GM18507 (cell line): ENCODE results near the gene DGKI.

ENCODE experiments used
- DNase-seq: peaks from one replicate; pipeline ENCODE4 v3.0.0; 2011; ENCODE audit warnings: low read depth; ENCODE audit not compliant: insufficient read length; ENCODE audit errors: extremely low spot score
- FAIRE-seq: peaks from 2 replicates; lab custom pipeline; 2011; peaks lifted over from hg19 to GRCh38; lab: Jason Lieb, UNC

Gene DGKI

DNA sequence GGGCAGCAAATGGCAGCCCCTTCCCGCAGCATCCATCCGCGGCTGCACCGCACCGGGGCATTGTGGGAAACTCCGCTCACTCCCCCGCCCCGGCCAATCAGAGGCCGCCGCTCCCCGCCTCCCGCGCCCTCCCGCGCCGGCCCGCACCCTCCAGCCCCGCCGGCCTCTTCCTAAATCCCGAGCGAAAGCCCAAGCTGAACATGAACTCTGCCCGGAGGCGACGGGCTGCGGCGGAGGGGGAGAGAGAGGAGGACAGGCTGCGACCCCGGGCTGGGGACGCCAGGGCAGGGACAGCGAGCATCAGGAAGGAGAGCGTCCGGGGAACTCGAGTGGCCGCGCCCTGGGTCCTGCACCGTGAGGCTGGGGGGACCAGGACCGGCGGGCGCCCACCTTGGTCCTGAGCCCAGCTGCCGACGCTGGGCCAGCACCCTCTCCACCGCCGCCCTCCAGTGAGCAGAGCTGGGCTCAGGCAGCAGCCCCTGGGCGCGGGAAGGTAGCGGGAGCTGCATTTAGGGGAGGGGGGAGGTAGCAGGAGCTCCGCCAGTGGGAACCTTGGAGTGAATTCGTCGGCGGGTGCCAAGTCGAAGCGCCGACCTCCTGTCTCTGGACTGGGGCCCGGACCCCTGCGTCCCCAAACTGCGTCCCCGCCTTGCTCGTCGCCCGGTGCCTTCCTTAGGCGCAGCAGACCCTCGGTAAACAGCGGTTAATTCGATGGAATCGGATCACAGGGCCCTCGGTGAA lies at the start of gene DGKI:
Gene DGKI (minus strand): TSS at position 148 of the 741 bp plus-strand sequence.
- DNase-seq (no peak), FAIRE-seq (no peak)

DNA sequence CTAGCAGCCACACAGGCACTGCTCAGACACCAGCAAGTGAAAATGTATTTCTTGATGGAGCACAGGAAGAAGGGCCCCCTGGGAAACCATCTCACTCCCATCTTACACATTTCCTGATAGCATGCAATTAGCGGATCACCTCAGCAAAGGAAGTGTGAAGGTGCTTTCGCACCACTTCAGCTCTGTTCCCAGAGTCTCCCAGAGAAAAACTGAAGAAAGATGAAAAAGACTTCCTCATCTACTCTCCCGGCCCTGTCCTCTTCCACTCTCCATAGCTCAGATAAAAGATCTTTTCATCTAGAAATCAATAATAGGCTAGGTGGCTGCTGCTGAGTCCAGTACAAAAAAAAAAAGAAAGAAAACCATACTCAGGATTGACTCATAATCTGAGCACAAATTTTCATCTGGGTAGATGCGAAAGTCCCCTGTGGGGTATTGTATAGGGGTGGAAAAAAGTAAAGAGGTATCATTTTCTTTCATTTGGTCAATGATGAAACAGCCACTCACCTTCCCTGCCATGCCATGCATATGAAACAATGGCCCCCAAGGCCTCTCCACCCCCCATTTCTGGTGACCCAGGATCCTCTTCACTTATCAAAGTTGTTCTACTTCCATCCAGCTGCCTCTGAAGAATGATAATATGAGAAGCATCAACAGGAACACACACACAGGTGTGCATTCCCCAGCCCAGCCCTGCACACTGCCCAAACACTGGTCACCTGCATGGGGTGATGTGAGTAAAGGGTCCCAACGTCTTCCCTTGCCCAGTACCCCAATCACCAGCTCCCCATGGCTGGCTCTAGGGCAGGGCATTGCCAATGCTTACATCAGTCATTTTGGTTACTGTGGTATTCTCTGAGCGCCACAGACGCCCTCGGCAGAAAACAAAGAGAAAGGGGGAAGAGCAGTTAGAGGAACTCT lies 48.8 kb upstream of the DGKI start:
- FAIRE-seq (peak; percentile 63), DNase-seq (no peak)

DNA sequence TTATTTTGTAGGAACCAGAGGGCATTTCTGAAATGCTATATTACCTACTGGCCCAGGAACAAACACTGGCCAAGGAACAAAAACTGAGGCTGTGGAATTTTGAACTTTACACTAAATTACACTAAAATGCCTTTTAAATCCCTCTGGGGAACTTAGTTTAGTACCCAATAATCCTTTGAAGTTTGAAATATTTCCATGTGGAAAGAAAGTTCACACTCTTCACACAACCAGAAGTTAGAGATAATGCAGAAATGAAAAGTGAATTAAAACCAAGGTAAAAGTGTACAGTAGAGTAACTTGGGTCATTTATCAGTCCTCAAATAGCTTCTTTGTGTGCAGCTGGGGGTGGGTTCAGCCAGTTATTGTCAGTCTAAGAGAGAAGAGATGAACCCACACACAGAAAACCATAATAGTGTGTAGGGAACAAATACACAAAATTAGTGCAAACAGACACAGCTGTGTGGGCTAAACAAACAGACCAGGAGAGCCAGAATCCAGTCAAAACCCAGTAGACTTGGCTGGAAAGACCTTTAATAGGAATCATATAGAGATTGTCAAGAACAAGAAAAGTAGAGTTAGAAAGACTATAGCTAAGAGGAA lies 46.5 kb upstream of the DGKI start:
- no peak for FAIRE-seq
- no peak for DNase-seq

DNA sequence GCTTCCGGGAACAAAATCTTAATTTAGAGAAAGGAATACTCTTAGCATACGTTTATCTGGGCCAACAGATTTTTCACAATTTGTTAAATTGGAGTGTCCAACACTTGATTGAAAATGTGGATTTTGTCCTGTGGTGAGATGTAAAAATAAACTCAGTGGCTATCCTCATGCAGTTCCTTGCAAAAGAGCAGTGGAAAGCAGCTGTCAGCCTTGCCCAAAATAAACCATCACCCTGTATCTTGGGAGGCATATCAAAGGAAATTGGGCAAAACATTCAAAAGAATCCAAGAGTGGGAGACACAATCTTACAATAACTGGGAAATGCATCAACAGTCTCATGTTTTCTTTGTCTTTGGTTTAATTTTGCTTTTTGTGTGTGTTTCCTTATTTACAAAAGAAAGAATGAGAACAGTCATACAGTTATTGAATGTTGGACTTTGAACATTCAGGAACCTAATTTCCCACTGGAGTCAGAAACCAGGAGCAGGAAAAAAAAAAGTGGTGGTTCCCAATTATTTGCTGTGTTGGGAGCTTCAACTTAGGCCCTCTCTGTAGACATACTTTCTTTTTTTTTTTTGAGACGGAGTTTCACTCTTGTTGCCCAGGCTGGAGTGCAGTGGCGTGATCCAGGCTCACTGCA lies 44.4 kb upstream of the DGKI start:
- no peak for FAIRE-seq
- DNase-seq: no peak

DNA sequence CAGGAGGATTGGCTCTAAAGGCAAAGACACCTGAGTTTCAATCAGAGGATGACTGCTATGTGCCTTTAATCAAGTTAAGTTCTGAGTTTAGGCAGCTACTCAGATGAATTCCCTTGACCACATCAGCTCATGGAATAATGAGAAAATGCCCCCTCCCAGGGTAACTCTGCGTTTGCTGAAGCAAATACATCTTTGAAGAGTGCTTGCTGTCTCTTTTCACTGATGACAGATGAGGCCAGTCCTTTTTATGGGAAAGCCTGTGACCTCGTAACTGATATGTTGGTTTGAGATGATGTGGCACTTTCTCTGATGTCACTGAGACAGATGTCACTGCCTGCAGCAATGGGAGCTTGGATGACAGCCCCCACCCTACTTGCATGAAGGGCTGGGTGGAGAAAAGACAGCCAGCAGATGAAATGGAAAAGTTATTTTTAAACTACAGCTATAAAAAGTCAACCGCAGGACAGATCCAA lies 43.7 kb upstream of the DGKI start:
- no peak for DNase-seq
- FAIRE-seq: no peak

DNA sequence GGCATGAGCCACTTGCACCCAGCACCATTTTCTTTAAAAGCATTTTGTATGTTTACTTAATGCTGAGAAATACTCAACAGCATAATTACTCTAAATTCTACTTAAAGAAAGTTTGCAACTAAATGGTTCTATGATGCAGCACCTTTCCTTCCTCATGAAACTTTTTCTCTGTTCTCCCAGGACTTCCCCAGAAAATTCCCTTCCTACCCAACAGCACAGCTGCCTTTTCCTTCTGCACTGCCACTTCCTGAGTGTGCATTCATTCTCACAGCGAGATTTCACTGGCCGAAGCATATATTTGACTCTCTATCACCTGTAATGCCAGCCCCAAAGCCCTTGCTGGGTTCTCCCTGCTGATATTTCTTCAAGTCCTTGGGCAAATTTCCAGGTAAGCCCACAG lies 41.5 kb upstream of the DGKI start:
- FAIRE-seq (no peak), DNase-seq (no peak)

DNA sequence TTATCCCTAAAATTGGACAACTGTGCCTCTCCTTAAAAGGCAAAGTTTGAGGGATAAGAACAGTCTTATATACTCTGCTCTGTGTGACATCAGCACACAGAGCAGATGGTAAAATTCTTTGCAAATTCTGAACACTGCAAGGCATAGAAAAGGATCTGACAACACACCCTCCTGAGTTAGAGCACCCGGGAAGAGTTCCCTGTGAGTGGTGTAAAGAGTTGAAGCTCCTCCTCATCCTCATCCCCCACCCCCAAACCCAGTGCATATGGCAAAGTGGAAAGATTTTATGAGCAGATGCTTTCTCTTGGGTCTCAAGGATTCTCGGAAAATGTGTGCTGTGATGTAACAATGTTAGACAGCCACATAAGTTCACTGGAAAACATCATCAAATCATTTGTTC lies 40.0 kb upstream of the DGKI start:
- FAIRE-seq (no peak), DNase-seq (no peak)

DNA sequence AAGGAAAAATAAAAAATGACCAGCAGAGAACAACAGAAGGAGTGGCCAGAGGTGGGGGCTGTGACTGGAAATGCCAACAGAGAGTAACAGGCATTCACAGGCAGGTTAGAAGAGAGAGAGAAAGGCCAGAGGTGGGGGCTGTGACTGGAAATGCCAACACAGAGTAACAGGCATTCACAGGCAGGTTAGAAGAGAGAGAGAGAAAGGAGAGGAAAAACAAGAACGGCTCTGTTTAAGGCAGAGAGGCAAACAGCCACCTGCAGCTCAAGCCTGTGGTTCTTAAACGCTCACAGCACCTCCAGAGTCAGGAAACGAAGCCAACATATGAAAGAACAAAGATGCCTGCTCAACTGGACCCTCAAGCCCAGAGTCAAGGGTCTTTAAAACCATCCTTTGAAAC lies 39.5 kb upstream of the DGKI start:
- DNase-seq: no peak
- FAIRE-seq: no peak

DNA sequence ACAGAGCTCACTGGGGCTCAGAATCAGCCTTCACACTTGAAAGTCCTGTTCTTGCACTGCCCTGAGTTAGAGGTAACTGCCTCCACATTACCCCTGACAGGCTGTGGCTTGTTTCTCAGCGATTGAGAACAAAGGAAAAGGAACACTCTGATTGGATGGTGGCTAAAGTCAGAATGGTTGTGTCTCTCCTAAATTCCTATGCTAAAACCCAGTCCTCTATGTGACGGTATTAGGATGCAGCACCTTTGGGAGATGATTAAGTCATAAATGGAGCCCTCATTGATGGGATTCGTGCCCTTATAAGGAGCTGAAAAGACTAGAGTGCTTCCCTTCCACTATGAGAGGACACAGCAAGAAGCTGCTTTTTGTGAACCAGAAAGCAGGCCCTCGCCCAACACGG lies 38.9 kb upstream of the DGKI start:
- FAIRE-seq (no peak), DNase-seq (no peak)

DNA sequence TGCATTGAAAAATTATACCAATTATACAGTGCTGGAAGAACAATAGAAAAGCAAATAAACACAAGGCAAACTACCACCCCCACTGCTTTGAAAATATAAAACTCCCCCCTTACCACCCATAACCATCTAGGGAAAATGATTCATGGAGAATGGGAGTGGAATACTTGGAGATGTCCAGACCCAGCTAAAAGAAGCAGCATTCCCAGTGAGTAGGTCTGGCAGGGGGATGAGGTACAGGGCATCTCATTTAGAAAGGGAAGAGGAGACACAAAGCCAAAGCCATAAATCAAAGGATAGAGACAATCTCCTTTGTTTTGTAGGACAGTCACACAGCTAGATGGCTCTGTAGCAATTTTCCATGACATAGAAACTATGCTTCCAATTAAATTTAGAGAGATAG lies 36.0 kb upstream of the DGKI start:
- FAIRE-seq: no peak

DNA sequence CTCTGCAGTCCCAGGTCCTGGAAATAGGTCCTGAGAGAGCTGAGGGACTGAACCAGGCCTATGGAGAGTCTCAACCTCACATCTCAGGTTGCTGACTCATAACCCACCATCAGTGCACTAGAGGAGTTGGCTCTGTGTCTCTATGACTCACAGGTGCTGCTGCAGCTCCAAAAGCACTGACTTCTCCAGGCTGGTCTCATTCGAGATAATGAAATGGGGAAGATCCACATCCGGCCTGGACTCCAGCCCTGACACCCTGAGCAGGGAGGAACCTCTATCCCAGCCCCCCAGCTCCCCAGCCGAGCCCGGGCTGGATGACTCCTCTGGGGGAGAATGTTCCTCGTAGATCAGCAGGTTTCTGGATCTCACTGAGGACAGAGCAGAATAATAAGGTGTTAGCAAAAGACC lies 35.5 kb upstream of the DGKI start:
- FAIRE-seq (no peak), DNase-seq (no peak)

More for the DNA sequence above, 36.0 kb upstream of the DGKI start:
- DNase-seq: no peak

DNA sequence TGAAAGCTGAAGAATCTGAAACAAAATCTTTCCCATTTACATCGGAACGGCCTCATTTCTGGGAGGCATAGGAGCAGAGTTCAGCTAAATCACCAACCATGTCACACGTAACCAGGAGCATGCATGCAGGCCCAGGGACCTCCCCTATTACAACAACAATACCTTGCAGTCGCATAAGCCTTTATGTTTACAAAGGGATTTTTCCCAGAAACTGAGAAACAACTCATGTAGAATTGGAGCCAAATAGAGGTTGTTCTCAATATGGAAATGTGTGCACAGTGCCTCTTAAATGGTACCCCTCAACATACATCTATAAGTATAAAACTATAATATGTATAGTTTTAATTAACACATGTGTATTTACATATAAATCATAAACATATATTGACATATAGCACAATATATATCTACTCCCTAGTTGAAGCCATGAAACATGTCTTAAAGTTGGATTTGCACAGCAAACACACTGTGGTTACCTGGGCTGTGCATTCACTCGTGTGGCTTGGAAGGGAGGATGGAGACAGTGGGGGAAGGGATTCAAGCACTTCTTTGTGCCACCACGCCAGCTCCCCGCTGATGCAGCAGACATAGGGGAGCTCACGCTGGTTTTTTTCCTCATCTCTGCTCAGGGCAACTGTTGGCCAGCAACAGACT lies 35.0 kb upstream of the DGKI start:
- no peak for DNase-seq
- FAIRE-seq: no peak

DNA sequence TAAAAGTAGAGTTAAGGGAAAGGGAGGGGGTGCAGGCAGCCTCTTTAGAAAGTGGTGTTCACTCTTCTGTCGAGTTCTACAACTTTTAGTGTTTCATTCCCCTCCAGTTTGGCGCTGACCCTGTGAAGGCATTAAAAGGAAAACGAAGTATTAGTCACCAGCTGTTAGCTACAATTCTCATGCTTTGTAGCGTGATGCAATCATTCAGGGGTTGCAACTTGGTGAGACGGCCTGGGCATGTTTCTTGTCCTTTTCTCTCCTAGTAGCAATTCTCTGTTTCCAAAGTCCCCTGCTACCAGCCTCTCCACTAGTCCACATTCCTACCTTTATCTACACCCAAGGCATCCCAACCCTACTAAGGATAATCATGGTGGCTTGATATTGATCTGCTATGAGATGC lies 33.7 kb upstream of the DGKI start:
- FAIRE-seq (no peak), DNase-seq (no peak)

DNA sequence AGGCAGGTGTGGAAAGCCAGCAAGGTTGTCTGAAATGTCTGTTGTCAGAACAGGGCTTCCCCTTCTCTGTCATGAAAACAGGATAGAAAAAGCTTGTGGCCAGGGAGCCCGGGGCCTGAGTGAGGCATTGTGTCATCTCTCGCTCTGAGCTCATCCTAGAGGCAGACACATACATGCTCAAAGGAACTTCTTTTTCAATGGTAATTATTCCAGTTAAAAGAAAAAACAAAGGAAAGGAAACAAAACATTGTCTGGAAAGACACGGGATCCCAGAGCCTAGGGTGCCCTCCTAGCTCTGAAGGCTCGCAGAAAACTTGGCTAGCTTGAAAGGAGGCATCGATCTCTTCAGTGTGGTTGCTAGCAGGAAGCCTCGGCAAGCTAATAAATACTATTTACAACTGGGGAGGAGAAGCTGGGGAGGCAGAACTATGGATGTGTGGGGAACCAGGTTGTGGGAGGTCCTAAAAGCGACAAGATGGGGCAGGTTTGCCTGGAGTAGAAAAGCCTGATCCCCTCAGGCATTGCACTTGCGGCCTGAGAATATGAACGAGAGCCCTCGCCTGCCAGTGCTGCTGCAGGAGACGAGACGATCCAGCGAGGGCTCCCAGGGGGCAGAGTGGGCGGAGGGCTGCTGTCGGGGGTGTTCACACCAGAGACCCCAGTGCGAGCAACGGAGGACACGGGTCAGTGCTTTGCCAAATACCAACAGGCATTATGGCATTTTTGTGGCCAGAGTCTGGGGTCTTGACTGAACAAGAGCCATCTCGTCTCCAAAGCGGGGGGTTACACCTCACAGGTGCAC lies 32.8 kb upstream of the DGKI start:
- no peak for DNase-seq
- FAIRE-seq: no peak

DNA sequence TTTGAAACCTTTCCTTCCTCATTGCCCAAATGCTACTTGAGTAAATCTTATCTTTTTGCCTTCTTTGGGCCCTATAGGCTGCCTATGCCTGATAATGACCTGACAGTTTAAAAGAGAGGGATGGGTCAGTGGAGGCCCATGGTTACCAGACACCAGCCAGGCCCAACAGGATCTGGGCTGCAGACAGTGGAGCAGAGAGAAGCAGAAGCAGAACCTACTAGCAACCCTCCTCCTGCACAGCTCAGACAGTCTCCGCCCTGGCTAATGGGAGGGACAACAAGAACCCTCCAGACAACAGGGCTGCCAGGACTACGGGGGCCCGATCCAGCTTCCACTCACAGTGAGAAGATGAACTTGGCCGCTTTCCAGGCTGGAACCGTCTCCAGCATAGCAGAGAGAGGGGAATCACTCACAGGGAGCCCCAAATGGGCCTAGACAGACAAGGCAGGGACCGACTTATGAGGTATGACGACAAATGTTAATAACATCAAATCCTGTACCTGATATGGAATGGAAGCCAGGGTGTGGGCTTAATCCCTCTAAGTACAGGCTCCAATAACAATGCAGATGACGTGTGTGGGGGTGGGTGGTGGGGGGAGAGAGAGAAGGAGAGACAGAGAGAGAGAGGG lies 31.7 kb upstream of the DGKI start:
- FAIRE-seq: no peak
- DNase-seq: no peak

DNA sequence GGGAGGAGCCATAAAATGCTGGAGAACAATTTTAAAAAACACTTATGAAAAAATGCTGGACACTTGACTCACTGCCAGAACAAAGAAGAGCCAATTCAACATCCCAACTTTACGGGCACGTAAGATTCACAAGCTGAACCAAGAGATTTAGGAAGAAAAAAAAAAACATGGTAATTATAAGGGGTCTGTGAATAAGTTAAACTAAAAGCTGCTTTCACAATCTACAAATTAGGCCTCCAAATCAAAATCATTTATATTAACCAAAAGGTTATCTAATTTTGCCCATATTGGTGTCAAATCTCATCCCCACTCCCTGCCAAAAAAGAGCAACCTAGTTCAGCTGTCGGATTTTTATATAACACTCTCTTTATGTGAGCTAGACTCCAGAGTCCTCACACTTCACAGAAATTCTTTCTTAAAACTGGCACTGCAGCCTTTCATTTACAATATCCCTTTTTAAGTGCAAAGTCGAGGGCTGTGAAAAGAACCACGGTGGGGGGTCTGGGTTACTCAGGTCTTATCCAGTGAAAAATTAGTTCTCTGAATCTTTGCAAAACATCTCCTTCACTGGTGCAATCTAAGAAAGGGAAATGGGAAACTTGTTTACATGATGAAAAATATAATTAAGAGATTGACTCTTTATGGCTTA lies 30.4 kb upstream of the DGKI start:
- no peak for FAIRE-seq
- DNase-seq: no peak

DNA sequence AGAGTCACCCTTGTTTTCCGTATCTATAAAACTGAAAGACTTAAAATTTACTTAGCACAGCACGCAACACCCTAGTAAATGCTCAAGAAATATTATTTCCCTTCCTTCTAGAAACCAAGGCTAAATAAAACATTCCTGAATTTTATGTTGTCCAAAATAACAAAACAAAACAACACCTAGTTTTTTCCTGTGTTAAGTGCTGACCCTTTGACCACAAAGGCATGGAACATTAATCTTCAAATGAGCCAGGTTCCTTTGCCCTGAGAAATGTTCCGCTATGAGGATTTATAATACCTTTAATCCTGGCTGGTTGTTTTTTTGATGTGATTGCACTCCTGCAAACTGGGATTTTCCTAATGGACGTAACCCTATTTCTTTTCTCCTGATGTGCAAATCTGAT lies 29.0 kb upstream of the DGKI start:
- DNase-seq (no peak), FAIRE-seq (no peak)
